ENCODE measurements around the gene GDF9. TPM values are rescaled to one million over a fixed set of nuclear protein-coding genes. Genes with fewer than 3 reads are reported as not detected.

GDF9 gene
- total and polyA plus RNA-seq, 2 experiments from 2014 or later: 0.45 to 1.8 TPM

DNA sequence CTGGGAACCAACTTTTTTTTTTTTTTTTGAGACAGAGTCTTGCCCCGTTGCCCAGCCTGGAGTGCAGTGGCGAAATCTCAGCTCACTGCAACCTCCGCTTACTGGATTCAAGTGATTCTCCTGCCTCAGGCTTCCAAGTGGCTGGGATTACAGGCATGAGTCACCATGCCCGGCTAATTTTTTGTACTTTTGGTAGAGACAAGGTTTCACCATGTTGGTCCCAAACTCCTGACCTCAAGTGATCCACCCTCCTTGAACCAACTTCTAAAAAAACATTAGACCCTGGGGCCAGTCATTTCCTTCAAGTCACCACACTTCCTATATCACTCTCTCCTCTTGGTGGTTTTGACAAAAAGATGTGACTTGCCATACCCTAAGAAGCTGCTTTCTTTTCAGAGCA is 25.0 kb downstream of the GDF9 start:
- H3K4me3 ChIP-seq: no peak overlapping the region
- TF ChIP-seq, protein P1, sequence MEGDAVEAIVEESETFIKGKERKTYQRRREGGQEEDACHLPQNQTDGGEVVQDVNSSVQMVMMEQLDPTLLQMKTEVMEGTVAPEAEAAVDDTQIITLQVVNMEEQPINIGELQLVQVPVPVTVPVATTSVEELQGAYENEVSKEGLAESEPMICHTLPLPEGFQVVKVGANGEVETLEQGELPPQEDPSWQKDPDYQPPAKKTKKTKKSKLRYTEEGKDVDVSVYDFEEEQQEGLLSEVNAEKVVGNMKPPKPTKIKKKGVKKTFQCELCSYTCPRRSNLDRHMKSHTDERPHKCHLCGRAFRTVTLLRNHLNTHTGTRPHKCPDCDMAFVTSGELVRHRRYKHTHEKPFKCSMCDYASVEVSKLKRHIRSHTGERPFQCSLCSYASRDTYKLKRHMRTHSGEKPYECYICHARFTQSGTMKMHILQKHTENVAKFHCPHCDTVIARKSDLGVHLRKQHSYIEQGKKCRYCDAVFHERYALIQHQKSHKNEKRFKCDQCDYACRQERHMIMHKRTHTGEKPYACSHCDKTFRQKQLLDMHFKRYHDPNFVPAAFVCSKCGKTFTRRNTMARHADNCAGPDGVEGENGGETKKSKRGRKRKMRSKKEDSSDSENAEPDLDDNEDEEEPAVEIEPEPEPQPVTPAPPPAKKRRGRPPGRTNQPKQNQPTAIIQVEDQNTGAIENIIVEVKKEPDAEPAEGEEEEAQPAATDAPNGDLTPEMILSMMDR (IDR thresholded peaks at IDR 0.05; ENCODE audit: low read depth, low read length): no peak

DNA sequence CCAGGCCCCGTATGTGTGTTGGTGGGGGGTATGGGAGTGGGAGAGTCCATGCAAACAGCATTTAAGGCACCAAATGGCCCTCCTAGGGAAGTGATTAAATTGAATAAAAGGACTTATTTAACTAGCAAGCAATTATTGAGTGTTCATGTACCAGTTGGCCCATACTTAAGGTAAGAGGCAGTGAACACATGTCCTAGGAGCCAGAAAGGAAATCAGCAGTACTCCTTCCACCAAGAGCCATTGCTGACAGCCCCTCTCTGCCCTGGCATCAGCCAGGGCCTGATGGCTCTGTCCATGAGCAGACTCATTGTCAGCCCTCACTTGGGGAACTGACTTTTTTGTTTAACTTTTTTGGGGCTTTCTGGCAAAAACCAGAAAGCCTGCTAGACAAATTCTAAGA is 25.4 kb downstream of the GDF9 start:
- TF ChIP-seq, protein P1 (IDR thresholded peaks at IDR 0.05; ENCODE audit: low read depth, low read length): no peak
- H3K27me3 ChIP-seq: no peaks in the 10 kb centered on the region
- no peak overlapping the region for H3K4me3 ChIP-seq
- no peak overlapping the region for H3K27ac ChIP-seq
- DNase-seq (ENCODE audit: low read depth in 1 of 2, low spot score in 1 of 2): no peak
- no peaks in the 10 kb centered on the region for H3K36me3 ChIP-seq
- H3K4me1 ChIP-seq (ENCODE audit: low read depth): no peaks in the 10 kb centered on the region
- no peaks in the 10 kb centered on the region for H3K9me3 ChIP-seq (ENCODE audit: low read depth)

More for the DNA sequence above, 25.0 kb downstream of the GDF9 start:
- Histone ChIP-seq H3K9me3 (ENCODE audit: low read depth) (no peaks in the 10 kb centered on the region), H3K36me3 (no peaks in the 10 kb centered on the region), H3K27me3 (no peaks in the 10 kb centered on the region), H3K4me1 (ENCODE audit: low read depth) (no peaks in the 10 kb centered on the region), H3K27ac (no peak overlapping the region)
- peak in 1 of 2 donors; percentile 65 for DNase-seq (ENCODE audit: low read depth in 1 of 2, low spot score in 1 of 2)

DNA sequence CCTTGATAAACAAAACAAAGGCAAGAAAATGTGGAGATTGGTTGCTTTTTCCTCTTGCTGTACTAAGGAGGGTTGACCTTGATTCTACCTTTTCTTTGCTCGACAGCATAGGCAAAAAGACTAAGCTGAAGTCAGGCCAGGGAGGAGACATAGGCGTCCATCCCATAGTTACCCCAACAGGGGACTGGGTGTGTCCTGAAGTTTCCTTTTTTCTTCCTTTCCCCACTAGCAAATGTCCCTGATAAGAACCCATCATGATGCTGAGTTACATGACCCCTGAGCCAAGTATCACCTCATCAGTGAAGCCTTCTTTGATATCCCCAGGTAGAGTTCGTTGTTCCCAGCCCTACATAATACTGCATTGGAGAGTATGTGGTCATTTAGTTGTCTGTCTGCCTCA is 26.0 kb downstream of the GDF9 start:
- TF ChIP-seq, protein P1 (IDR thresholded peaks at IDR 0.05; ENCODE audit: low read depth, low read length): no peak
- no peak overlapping the region for H3K4me3 ChIP-seq
- H3K9me3 ChIP-seq (ENCODE audit: low read depth): no peaks in the 10 kb centered on the region
- no peaks in the 10 kb centered on the region for H3K27me3 ChIP-seq
- no peak for DNase-seq (ENCODE audit: low read depth in 1 of 2, low spot score in 1 of 2)
- no peaks in the 10 kb centered on the region for H3K4me1 ChIP-seq (ENCODE audit: low read depth)
- H3K36me3 ChIP-seq: no peaks in the 10 kb centered on the region
- H3K27ac ChIP-seq: peak overlapping the region; percentile 49

DNA sequence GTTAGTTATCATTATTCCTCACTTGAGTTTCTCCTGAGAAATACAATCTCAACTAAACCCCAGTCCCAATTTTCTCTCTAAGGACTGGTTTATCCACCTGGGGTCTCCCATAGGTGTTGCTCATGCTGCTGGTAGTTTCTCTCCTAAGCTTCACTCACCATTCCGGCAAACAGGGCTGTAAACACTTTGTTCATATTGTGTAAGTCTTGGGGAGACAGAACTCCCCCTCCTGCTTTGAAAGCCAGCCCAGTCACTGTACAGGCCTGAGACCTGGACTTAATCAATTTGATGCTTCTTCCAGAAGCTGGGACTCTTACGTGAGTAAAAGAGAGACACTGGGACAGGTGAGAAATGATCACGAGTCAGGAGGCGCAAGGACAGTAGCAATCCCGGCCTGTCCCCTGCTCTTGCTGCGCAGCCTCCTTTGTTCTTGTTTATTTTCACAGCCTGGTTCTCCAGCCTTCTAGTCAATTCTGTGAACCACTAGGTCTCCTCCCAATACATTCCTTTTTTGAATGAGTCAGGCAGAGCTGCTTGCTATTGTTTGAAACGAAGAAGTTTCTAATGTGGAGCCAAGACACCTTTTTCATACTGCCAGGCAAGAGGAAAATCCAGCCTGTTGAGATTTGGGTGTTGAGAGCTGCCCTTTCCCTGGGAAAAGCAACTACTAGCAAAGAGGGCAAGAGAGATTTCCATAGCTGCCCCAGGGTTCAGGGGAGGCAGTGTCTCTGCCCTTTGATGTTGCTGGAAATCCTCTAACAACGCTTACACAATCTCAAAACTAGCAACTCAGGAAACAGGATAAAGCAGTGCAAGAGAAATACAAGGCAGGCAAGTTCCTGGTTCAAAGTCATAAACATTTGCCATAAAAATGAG is 26.6 kb downstream of the GDF9 start:
- no peaks in the 10 kb centered on the region for H3K27me3 ChIP-seq
- no peaks in the 10 kb centered on the region for H3K4me1 ChIP-seq (ENCODE audit: low read depth)
- peak overlapping the region; percentile 49 for H3K27ac ChIP-seq
- no peaks in the 10 kb centered on the region for H3K36me3 ChIP-seq
- TF ChIP-seq, protein P1 (IDR thresholded peaks at IDR 0.05; ENCODE audit: low read depth, low read length): no peak
- H3K9me3 ChIP-seq (ENCODE audit: low read depth): no peaks in the 10 kb centered on the region
- peak in 1 of 2 donors; percentile 76 for DNase-seq (ENCODE audit: low read depth in 1 of 2, low spot score in 1 of 2)
- no peak overlapping the region for H3K4me3 ChIP-seq

DNA sequence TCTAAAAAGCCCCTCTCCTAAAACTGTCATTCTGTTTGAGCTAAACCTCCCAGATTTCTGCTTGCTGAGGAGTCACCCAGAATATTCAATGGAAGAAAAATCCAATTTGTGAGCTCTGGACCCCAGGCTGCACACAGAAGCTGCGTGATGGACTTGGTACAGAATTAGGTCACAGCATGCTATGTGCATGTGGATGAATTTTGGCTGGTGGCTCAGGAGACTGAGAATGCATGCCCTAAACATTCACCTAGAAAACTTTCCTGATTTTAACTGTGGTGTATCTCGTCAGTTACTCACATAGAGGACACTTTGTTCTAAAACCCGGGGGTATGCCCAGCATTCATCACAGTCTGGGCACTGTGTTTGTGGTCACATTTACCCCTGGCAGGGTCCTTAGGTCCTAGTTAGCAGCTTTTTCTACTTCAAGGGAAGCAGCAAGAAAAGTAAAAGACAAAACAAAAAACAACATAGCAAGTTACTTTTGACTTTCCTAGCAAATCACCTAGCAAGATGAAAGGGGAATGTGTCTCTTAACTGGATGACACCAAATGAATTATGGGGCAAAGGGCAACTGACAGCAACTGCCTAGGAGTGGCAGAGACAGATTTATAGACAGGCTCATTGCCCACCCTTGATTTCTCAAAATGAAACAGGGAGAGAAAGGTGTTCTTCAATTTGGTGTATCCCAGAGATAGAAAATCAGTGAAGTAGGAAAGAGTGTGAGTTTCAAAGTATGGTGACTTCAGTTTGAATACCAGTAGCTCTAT is 27.6 kb downstream of the GDF9 start:
- Histone ChIP-seq H3K9me3 (ENCODE audit: low read depth) (no peaks in the 10 kb centered on the region), H3K27me3 (no peaks in the 10 kb centered on the region), H3K4me3 (no peak overlapping the region), H3K4me1 (ENCODE audit: low read depth) (no peaks in the 10 kb centered on the region), H3K36me3 (no peaks in the 10 kb centered on the region), H3K27ac (no peak overlapping the region)
- DNase-seq (ENCODE audit: low read depth in 1 of 2, low spot score in 1 of 2): no peak
- TF ChIP-seq, protein P1 (IDR thresholded peaks at IDR 0.05; ENCODE audit: low read depth, low read length): no peak

All from cardiac muscle cell (in vitro differentiated cells and primary cell).